ENCODE data around the gene NSL1. TPM values are rescaled to one million over a fixed set of nuclear protein-coding genes. Genes with fewer than 3 reads are reported as not detected.

Gene NSL1
- polyA plus RNA-seq, 3 donors = 16.8 to 80.3 (median 62.3) TPM

DNA sequence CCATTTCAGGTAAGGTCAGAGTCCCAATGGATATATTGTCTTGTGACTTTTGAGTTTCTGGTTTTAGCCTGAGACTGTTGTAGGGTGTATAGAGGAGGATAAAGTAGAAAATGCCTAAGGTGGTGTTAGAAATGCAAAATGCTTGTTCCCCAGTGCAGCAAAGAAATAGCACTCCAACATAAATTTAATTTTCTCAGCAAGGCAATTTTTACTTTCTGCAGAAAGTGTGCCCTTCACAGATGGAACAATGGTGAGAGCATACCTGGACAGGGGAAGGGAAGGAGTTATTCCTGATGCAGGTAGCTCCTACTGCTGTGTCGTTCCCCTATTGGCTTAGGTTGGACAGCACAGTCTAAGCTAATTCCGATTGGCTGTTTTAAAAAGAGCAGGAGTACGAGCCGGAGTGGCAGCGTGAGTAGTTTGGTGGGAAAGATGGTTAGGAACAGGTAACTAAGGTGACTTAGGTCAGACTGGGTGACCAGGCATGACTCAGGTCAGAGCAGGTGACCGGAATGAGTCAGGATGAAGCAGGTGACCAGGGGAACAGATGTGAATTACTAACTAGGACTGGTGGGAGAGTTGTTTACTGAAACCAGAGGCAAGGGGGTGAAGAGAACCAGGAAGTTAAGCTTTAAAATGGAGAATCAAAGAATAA is 34.3 kb upstream of the NSL1 start:
- Histone ChIP-seq H2AFZ (ENCODE audit: insufficient read depth, low read depth, low read length, poor library complexity, severe bottlenecking) (no peak overlapping the region), H3K9ac (ENCODE audit: insufficient read depth, low read length, poor library complexity, severe bottlenecking) (no peak overlapping the region), H3K9me3 (replicated peaks in 1 of 2; ENCODE audit: control insufficient read depth in 1 of 2, insufficient read depth in 1 of 2, low read length in 2 of 2) (peaks cover 28 to 31% of the 10 kb centered on the region in 2 donors), H3K36me3 (replicated peaks in 1 of 2; ENCODE audit: control insufficient read depth in 1 of 2, insufficient read depth in 2 of 2, low read length in 2 of 2) (no peaks in the 10 kb centered on the region), H3K4me1 (ENCODE audit: control insufficient read depth in 1 of 2, insufficient read depth in 2 of 2, low read length in 2 of 2) (no peaks in the 10 kb centered on the region), H3K4me2 (replicated peaks; ENCODE audit: extremely low read depth, low read length, poor library complexity, severe bottlenecking) (no peak overlapping the region), H3K4me3 (replicated peaks in 1 of 3; ENCODE audit: low read depth in 2 of 3, low read length in 3 of 3) (no peak overlapping the region), H3K79me2 (ENCODE audit: insufficient read depth, low read length) (no peaks in the 10 kb centered on the region), H4K20me1 (ENCODE audit: insufficient read depth, low read length) (no peaks in the 10 kb centered on the region), H3K27ac (ENCODE audit: low read depth in 1 of 2, low read length in 2 of 2) (no peak overlapping the region), H3K27me3 (ENCODE audit: control insufficient read depth in 2 of 2, insufficient read depth in 2 of 2, low read length in 2 of 2) (no peaks in the 10 kb centered on the region)
- H3K9me3 Mint-ChIP-seq = peaks cover 26 to 43% (median 37%) of the 10 kb centered on the region in 7 donors
- DNase-seq = no peak
- TF ChIP-seq CTCF (IDR thresholded peaks at IDR 0.05) = no peak
- peaks cover 2% of the 10 kb centered on the region in 2 donors for H3K36me3 Mint-ChIP-seq
- H3K27ac Mint-ChIP-seq = no peak overlapping the region
- peaks cover 1 to 2% (median 2%) of the 10 kb centered on the region in 3 donors for H3K27me3 Mint-ChIP-seq (ENCODE audit: low read depth in 3 of 3)
- H3K4me3 Mint-ChIP-seq = no peak overlapping the region
- peaks cover under 1% of the 10 kb centered on the region for H3K4me1 Mint-ChIP-seq
- intact Hi-C loops (cut with micrococcal nuclease) = no loop called here
- 95% methylated on average over 6 of the region's 6 CpGs for WGBS (ENCODE audit: insufficient coverage)

- no peak overlapping the region for H3K9ac ChIP-seq (ENCODE audit: insufficient read depth, low read length, poor library complexity, severe bottlenecking)
- no peak for DNase-seq
- no peak overlapping the region for H3K27ac ChIP-seq (ENCODE audit: low read depth in 1 of 2, low read length in 2 of 2)
- intact Hi-C loops (cut with micrococcal nuclease) = no loop called here
- Mint-ChIP-seq H3K27me3 (ENCODE audit: low read depth in 3 of 3) (peaks cover 0 to 2% (median 1%) of the 10 kb centered on the region in 3 donors), H3K4me3 (no peak overlapping the region), H3K27ac (no peak overlapping the region), H3K9me3 (peaks cover 26 to 43% (median 37%) of the 10 kb centered on the region in 7 donors), H3K36me3 (peaks cover 2% of the 10 kb centered on the region in 2 donors), H3K4me1 (peaks cover 17% of the 10 kb centered on the region)
- no peaks in the 10 kb centered on the region for H3K27me3 ChIP-seq (ENCODE audit: control insufficient read depth in 2 of 2, insufficient read depth in 2 of 2, low read length in 2 of 2)
- no peak overlapping the region for H3K4me2 ChIP-seq (replicated peaks; ENCODE audit: extremely low read depth, low read length, poor library complexity, severe bottlenecking)
- H3K79me2 ChIP-seq (ENCODE audit: insufficient read depth, low read length) = no peaks in the 10 kb centered on the region
- peaks cover 28 to 31% of the 10 kb centered on the region in 2 donors for H3K9me3 ChIP-seq (replicated peaks in 1 of 2; ENCODE audit: control insufficient read depth in 1 of 2, insufficient read depth in 1 of 2, low read length in 2 of 2)
- no peaks in the 10 kb centered on the region for H3K36me3 ChIP-seq (replicated peaks in 1 of 2; ENCODE audit: control insufficient read depth in 1 of 2, insufficient read depth in 2 of 2, low read length in 2 of 2)
- WGBS (ENCODE audit: insufficient coverage) = 100% methylated on average over 14 of the region's 16 CpGs
- no peaks in the 10 kb centered on the region for H4K20me1 ChIP-seq (ENCODE audit: insufficient read depth, low read length)
- TF ChIP-seq CTCF (IDR thresholded peaks at IDR 0.05) = no peak
- peaks cover 14% of the 10 kb centered on the region in 2 donors for H3K4me1 ChIP-seq (ENCODE audit: control insufficient read depth in 1 of 2, insufficient read depth in 2 of 2, low read length in 2 of 2)
- H2AFZ ChIP-seq (ENCODE audit: insufficient read depth, low read depth, low read length, poor library complexity, severe bottlenecking) = no peak overlapping the region
- H3K4me3 ChIP-seq (replicated peaks in 1 of 3; ENCODE audit: low read depth in 2 of 3, low read length in 3 of 3) = no peak overlapping the region
These were observed 32.6 kb upstream of the NSL1 start for GRCh38 chr1:212824201-212824600.
